GM19099 (cell line): ENCODE data around the gene FNDC5.

Experiments used
- POLR2A ChIP-seq: IDR thresholded peaks from 3 replicates; pipeline ENCODE4 v1.6.1; 2011; ENCODE audit warnings: low read depth; ENCODE audit not compliant: insufficient read length; ENCODE audit errors: extremely low read depth

The FNDC5 gene

DNA sequence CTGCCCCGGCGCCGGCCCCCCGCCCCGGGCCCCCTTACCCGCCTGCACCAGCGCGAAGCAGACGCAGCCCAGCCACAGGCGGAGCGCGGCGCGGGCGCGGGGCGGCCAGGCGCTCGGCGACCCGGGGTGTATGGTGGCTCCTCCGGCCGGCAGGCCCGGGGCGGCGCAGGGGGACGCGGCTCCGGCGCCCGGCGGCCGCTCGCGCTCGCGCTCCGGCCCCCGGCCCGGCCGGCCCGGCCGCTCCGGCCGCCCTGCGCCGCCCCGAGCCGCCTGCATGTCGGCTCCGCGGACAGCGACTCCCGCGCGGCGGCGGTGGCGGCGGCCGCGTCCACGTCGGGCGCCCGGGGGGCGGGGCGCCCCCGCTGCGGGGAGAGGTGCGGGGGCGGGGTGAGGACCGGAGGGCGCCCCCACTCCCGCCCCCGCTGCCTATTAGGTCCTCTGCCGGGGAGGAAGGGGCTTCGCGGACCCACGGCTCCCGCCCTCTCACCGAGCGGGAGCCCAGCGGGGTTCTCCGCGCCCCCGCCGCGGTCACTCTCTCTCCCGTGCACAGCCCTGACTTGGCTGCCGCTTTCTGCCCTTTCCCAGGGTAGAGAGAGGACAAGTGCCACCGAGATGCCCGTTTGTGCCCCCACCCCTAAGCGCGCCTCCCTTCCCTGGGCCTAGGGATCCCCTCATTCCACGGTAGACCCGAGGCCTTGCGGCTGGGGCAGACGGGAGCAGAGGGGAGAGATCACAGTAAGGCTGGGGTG lies at the start of gene FNDC5:
Gene FNDC5, minus strand, starts transcription at position 298 of the 749 bp plus-strand sequence.
- TF ChIP-seq POLR2A, result no peak

DNA sequence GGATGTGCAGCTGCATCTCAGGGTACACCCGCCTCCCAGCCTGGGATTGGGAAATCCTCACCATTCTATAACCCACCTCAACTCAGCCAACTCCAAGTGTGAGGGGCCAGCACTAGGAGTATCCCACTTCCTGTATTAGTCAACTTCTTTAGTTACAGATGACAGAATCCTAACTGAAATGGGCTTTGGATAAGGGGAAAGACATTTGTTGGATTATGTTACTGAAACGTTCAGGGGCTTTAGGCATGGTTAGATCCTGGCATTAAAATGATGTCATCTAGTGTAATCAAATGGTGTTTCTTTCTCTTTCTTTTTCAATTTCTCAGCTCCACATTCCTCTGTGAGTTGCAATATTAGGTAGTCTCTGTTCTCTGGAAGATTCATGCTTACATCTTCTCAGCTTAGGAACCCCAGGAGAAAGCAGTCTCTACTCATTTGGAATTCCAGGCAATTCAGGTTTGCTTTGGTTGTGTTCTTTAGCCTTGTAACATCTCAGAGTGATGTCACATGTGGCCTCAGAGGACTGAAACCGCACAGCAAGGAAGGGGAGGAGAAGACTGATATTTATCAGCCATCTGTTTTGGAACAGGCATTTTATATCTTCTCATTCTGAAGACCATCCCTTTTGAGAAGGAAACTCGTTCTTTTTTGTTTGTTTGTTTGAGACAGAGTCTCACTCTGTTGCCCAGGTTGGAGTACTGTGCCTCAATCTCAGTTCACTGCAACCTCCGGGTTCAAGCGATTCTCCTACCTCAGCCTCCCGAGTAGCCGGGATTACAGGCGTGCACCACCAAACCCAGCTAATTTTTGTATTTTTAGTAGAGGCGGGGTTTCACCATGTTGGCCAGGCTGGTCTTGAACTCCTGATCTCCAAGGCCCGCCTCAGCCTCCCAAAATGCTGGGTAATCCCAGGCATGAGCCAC lies 49.4 kb upstream of the FNDC5 start:
- no peak for TF ChIP-seq POLR2A

GRCh38 chr1:32918179-32918578 lies 47.5 kb upstream of the FNDC5 start:
- no peak for TF ChIP-seq POLR2A

GRCh38 chr1:32917521-32917920 lies 46.8 kb upstream of the FNDC5 start:
- no peak for TF ChIP-seq POLR2A

GRCh38 chr1:32915766-32916706 lies 45.3 kb upstream of the FNDC5 start:
- no peak for TF ChIP-seq POLR2A

GRCh38 chr1:32910319-32910718 lies 39.6 kb upstream of the FNDC5 start:
- no peak for TF ChIP-seq POLR2A

DNA sequence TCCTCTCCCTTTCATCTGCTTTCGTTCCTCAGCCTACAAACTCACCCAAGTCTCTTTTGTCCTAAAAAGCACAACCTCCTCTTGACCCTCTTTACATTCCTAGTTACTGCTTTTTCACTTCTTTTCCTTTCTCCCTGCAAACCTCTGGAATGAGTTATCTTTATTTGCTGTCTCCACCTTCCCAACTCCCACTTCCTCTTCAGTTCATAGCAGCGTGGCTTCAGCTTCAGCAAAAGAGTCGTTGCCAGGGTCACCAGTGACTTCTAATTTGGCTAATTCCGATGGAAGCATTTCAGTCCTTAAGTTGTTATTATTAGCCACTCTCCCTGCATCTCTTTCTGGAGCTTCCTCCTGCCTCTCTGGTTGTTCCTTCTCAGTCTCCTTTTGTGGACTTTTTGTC lies 36.7 kb upstream of the FNDC5 start:
- no peak for TF ChIP-seq POLR2A

DNA sequence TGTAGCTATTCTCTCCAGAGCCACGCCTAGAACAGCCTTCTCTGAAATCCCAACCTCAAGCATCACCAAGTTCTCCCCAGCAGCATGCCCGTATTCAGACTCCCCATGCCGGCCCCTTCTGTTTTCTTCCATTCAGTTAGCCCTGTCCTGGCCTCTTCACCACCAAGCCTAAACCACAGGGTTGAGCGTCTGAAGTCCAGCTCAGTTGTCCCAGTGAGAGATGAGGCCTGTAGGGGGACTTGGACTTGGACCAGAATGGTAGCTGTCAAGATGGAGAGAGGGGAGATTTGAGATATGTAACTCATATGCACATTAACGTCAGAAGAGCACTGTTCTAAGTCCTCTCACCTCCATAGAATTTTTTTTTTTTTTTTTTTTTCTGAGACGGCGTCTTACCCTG lies 35.9 kb upstream of the FNDC5 start:
- no peak for TF ChIP-seq POLR2A

DNA sequence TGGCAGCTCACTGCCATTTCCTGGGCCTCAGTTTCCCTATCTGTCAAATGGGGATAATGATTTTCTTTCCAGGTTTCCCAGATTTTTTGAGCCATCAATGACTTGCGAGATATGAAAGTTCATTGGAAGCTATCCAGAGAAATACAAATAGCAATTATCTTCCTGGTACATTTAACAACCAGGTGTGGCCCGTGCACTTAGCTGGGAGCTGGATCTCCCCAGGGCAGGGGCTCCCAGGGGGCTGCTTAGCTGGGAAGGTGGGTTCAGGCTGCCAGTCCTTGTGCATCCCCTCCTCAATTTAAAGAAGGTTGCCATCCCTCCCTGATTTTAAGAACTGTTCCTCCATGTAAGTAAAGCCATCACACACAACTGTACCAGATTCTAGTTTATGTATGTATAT lies 34.1 kb upstream of the FNDC5 start:
- no peak for TF ChIP-seq POLR2A

GRCh38 chr1:32903991-32904785 lies 33.5 kb upstream of the FNDC5 start:
- no peak for TF ChIP-seq POLR2A

- TF ChIP-seq POLR2A, result no peak
Observed at GRCh38 chr1:32902535-32902920, 31.8 kb upstream of the FNDC5 start.

DNA sequence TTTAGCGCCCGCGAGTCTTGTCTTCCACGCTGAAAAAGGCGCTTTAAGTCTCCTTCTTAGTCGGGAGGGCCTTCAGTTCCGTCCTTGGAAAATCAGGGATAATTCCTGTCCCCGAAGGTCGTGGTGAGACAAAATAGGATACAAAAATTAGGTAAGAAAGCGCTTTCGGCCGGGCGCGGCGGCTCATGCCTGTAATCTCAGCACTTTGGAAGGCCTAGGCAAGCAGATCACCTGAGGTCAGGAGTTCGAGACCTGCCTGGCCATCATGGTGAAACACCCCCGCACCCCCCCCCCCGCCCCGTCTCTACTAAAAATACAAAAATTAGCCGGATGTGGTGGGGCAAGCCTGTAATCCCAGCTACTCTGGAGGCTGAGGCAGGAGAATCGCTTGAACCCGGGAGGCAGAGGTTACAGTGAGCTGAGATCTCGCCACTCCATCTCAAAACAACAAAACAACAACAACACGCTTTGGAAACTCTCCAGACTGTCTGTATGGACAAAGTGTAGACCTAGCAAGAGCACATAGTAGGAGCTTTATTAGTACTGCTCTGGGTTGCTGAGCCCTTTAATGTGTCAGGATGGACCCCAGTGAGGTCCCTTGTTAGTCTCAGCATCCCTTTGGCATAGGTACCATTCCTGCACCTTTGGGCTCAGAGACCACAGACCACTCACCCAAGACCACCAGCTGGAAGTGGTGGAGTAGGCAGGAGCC lies 31.3 kb upstream of the FNDC5 start:
- TF ChIP-seq POLR2A, result no peak

DNA sequence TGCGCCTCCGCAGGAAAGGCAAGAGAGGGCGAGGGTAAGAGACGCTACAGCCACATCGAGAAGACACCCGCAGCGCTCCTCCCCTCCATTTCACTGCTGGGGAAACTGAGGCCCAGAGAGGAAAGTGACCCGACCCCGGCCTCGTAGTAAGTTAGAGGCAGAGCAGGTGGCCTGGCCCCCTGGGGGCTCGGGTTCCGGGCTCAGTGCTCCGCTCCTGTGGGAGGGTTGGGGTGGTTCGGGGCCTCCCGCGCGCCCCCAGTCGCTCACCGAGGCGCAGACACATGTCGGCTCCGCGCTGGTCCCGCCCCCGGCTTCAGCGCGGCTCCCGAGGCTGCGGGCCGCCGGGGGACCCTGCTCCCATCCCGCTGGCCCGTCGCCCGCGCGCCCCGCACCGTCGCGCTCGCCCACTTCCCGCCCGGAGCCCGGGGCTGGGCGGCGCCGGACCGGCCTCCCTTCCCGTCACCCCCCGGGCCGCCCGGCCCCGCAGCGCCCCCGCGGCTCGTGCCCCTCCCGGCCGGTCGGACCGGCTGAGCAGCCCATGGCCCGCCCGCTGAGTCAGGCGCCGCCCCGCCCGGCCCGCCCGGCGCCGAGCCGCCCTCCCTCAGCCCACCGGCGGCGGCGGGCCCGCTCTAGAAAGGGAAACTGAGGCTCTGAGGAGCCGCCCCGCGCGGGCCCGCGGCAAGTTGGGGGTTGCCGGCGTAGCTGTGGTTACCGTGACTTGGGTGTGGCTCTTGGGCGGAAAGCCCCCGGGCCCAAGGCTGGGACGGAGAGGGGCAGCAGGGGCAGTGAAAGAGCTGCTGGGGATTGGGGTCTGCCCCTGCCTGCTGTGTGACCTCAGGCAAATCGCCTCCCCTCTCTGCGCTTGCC lies 30.5 kb upstream of the FNDC5 start, which contains the start of gene TMEM54:
Gene TMEM54, minus strand, starts transcription at position 434 of the 867 bp plus-strand sequence. Its CDS starts 151 bp downstream, at position 283.
- no peak for TF ChIP-seq POLR2A

- no peak for TF ChIP-seq POLR2A
Observed at GRCh38 chr1:32900371-32900955, 29.8 kb upstream of the FNDC5 start.
